ACC112 (cell line): ENCODE results near the gene NHSL1.

Experiments
- H2AFZ ChIP-seq: fragments of 200-600 bp; sonication (generic); one replicate; pipeline ENCODE4 v1.6.0; 2017; ENCODE audit warnings: antibody characterized with exemption, low read length; ENCODE audit not compliant: unreplicated experiment
- H3K27ac ChIP-seq: fragments of 200-600 bp; sonication (generic); 2 replicates; pipeline ENCODE4 v1.5.1; 2014; ENCODE audit warnings: low read depth, mild to moderate bottlenecking, antibody characterized with exemption, low read length, moderate library complexity
- H3K27me3 ChIP-seq: fragments of 200-600 bp; sonication (generic); 2 replicates; pipeline ENCODE4 v1.6.1; 2014; ENCODE audit warnings: mild to moderate bottlenecking, antibody characterized with exemption, low read length, moderate library complexity, mixed read lengths; ENCODE audit not compliant: insufficient read depth
- H3K36me3 ChIP-seq: fragments of 200-600 bp; sonication (generic); 2 replicates; pipeline ENCODE4 v1.6.1; 2016; ENCODE audit warnings: mild to moderate bottlenecking, antibody characterized with exemption, low read length, moderate library complexity, mixed read lengths; ENCODE audit not compliant: insufficient read depth
- H3K4me1 ChIP-seq: fragments of 200-600 bp; sonication (generic); one replicate; pipeline ENCODE4 v1.6.1; 2016; ENCODE audit warnings: low read length, mixed read lengths; ENCODE audit not compliant: insufficient read depth, unreplicated experiment, control insufficient read depth
- H3K4me3 ChIP-seq: fragments of 200-600 bp; sonication (generic); 2 replicates; pipeline ENCODE4 v1.5.1; 2014; ENCODE audit warnings: mild to moderate bottlenecking, low read depth, low read length
- H3K79me2 ChIP-seq: fragments of 200-600 bp; sonication (generic); one replicate; pipeline ENCODE4 v1.6.0; 2016; ENCODE audit warnings: low read length; ENCODE audit not compliant: control insufficient read depth, unreplicated experiment, insufficient read depth

Gene NHSL1

DNA sequence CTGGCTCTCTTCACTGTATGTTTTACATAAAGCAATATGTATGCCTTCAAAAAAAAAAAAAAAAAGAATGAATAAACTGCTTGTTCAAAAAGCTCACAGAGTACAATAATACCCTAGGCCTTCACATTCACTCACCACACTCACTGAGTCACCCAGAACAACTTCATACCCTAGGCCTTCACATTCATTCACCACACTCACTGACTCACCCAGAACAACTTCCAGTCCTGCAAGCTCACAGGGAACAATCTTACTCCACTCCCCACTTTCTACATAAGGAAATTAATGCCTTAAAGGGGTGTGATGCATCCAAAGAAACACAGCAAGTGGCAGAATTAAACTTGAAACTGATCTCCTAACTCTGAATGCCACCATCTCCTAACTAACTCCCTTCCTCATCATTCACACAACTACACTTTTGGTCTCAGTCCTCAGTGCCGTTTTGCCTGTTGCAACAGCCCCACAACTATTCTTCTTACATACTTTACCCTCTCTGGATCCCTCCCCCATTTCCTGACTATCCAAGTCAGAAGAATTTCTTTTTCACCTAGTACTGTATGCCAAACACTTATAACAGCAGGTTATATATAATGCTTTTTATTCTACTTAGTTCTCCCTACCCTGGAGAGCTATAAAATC is 34.2 kb downstream of the NHSL1 start:
- H3K4me1 ChIP-seq = peaks cover 23% of the 10 kb centered on the region
- no peaks in the 10 kb centered on the region for H3K27me3 ChIP-seq
- H3K4me3 ChIP-seq = 0 out of 2 replicates have a peak overlapping the region, but pooled peaks have one; percentile 8
- peak overlapping the region; percentile 11 for H2AFZ ChIP-seq
- no peaks in the 10 kb centered on the region for H3K79me2 ChIP-seq
- H3K36me3 ChIP-seq = peaks cover 14% of the 10 kb centered on the region
- H3K27ac ChIP-seq = peak overlapping the region; percentile 61

- H3K27me3 ChIP-seq = no peaks in the 10 kb centered on the region
- H3K36me3 ChIP-seq = peaks cover 14% of the 10 kb centered on the region
- H3K27ac ChIP-seq = no peak overlapping the region
These were observed 35.2 kb downstream of the NHSL1 start for GRCh38 chr6:138464085-138464484.

DNA sequence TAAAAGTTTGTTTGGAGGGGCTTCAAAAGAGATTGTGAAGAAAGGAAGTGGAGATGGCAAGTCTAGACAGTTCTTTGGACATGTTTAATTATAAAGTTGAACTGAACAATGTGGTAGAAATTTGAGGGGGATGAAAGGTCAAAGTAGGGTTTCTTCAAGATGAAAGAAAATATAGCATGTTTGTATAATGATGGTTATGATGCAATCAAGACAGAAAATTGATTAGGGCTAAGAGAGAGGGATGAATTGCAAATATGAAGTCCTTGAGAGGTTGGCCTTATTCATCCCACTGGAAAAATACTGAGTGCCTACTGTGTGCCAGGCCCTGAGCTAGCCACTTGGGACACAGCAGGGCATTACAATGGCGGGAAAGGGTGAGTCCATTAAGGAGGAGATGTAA is 37.6 kb downstream of the NHSL1 start:
- H3K36me3 ChIP-seq = peaks cover 14% of the 10 kb centered on the region
- H3K27ac ChIP-seq = no peak overlapping the region
- peaks cover 4% of the 10 kb centered on the region for H3K4me1 ChIP-seq
- no peak overlapping the region for H2AFZ ChIP-seq
- no peaks in the 10 kb centered on the region for H3K79me2 ChIP-seq
- H3K27me3 ChIP-seq = no peaks in the 10 kb centered on the region
- H3K4me3 ChIP-seq = no peak overlapping the region

More at GRCh38 chr6:138464085-138464484, 35.2 kb downstream of the NHSL1 start:
- H3K79me2 ChIP-seq = no peaks in the 10 kb centered on the region
- H3K4me1 ChIP-seq = peaks cover 17% of the 10 kb centered on the region
- no peak overlapping the region for H3K4me3 ChIP-seq
- no peak overlapping the region for H2AFZ ChIP-seq

DNA sequence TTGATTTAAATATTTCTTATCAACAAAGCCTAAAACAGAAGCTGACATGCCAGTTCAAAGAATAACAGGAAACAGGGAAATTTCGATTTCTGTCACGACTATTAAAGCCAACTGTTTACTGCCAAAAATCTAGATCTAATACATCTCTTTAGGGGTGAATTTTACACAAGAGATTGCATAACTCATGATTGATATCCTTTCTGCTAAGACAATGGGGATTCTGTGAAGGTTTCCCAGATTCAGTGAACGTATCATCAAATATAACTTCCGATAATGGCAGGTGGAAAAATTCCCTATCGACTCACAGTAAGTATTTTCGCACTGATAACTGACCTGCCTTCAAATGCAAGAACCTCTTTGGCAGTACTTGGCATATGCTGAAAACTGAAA is 42.9 kb downstream of the NHSL1 start:
- Histone ChIP-seq H3K4me1 (peaks cover 20% of the 10 kb centered on the region), H3K36me3 (no peaks in the 10 kb centered on the region), H3K4me3 (no peak overlapping the region), H3K79me2 (no peaks in the 10 kb centered on the region), H3K27me3 (no peaks in the 10 kb centered on the region), H3K27ac (peak overlapping the region; percentile 48), H2AFZ (no peak overlapping the region)

- Histone ChIP-seq H3K79me2 (no peaks in the 10 kb centered on the region), H3K4me3 (peak overlapping the region; percentile 4; the same call in 1 of the 2 replicates), H3K27ac (peak overlapping the region; percentile 48), H3K4me1 (peaks cover 20% of the 10 kb centered on the region), H2AFZ (no peak overlapping the region), H3K27me3 (no peaks in the 10 kb centered on the region), H3K36me3 (no peaks in the 10 kb centered on the region)
These were observed 43.4 kb downstream of the NHSL1 start for GRCh38 chr6:138455746-138456400.

- Histone ChIP-seq H3K27me3 (no peaks in the 10 kb centered on the region), H3K36me3 (no peaks in the 10 kb centered on the region), H3K79me2 (no peaks in the 10 kb centered on the region), H2AFZ (no peak overlapping the region), H3K27ac (peak overlapping the region; percentile 48), H3K4me3 (peak overlapping the region; percentile 4; the same call in 1 of the 2 replicates), H3K4me1 (peaks cover 20% of the 10 kb centered on the region)
These were observed 44.1 kb downstream of the NHSL1 start for GRCh38 chr6:138454981-138455706.

DNA sequence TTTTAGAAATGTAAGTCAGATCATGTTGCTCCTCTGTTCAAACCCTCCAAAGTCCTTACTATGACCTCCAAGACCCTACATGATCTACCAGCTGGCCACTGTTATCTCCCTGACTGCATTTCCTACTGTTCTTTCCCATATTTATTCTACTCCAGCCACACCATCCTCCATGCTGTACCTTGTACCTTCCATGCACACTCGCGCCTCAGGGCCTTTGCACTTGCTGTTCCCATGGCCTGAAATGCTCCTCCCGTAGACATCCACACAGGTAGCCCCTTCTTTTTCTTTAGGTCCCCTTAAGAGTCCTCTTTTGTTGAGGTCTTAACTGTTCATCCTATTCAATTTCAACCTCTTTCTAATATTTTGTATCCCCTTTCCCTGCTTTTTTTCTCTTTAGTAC is 48.3 kb downstream of the NHSL1 start:
- Histone ChIP-seq H3K36me3 (no peaks in the 10 kb centered on the region; the same call in 1 of the 2 replicates), H3K79me2 (no peaks in the 10 kb centered on the region), H3K4me1 (peaks cover 15% of the 10 kb centered on the region), H3K27me3 (no peaks in the 10 kb centered on the region), H2AFZ (no peak overlapping the region), H3K27ac (no peak overlapping the region), H3K4me3 (no peak overlapping the region)

GRCh38 chr6:138450445-138450844 is 48.8 kb downstream of the NHSL1 start:
- H3K79me2 ChIP-seq = no peaks in the 10 kb centered on the region
- H3K4me1 ChIP-seq = peaks cover 9% of the 10 kb centered on the region
- no peak overlapping the region for H3K27ac ChIP-seq
- H3K36me3 ChIP-seq = no peaks in the 10 kb centered on the region; the same call in 1 of the 2 replicates
- H3K4me3 ChIP-seq = no peak overlapping the region
- no peak overlapping the region for H2AFZ ChIP-seq
- no peaks in the 10 kb centered on the region for H3K27me3 ChIP-seq

GRCh38 chr6:138446821-138447220 is 52.5 kb downstream of the NHSL1 start:
- Histone ChIP-seq H3K4me1 (no peaks in the 10 kb centered on the region), H2AFZ (no peak overlapping the region)

DNA sequence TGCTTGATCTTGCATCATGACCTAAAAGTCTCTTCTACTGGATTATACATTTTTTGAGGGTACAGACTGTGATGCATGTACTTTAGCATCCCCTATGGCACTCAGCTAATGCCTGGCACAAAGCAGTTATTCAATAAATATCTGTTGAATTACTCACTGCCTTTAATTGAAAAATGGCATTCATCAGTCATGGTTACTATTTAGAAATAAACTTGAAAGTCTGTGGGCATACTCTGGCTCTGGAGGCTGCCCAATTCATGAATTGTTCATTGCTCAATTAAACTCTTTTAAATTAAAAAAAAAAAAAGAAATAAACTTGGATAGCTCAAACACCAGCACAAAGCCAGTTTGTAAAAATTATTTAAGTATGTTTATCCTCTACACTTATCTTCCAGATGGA is 55.3 kb downstream of the NHSL1 start:
- Histone ChIP-seq H3K27ac (no peak overlapping the region), H3K4me1 (no peaks in the 10 kb centered on the region), H3K79me2 (no peaks in the 10 kb centered on the region), H3K4me3 (no peak overlapping the region), H3K27me3 (no peaks in the 10 kb centered on the region), H3K36me3 (peaks cover 7% of the 10 kb centered on the region), H2AFZ (no peak overlapping the region)

More at GRCh38 chr6:138446821-138447220, 52.5 kb downstream of the NHSL1 start:
- H3K27ac ChIP-seq = no peak overlapping the region
- peaks cover 5% of the 10 kb centered on the region for H3K36me3 ChIP-seq
- no peaks in the 10 kb centered on the region for H3K79me2 ChIP-seq
- no peaks in the 10 kb centered on the region for H3K27me3 ChIP-seq
- H3K4me3 ChIP-seq = no peak overlapping the region
